Caco-2 (cell line): Measurements from ENCODE around the gene RFTN1. TPM values are rescaled to one million over a fixed set of nuclear protein-coding genes. Genes with fewer than 3 reads are reported as not detected.
A peak's percentile ranks its signal among the peaks of the same experiment; 100 is the strongest.

Experiments used
- BruUV-seq: library from RNA; stranded (reverse); fragments of 400-500 nt; replicated peaks from 2 replicates; lab custom pipeline; 2021; lab: Mats Ljungman, UMichigan
- CTCF ChIA-PET: fragments of 300-600 bp; sonication (Branson Sonifier 250); formaldehyde crosslinking; loops from one replicate; lab custom pipeline; 2022; ENCODE audit warnings: antibody characterized with exemption; lab: Charles Lee
- POLR2A ChIA-PET: fragments of 300-600 bp; sonication (Branson Sonifier 250); formaldehyde crosslinking; loops from one replicate; lab custom pipeline; 2022; ENCODE audit warnings: antibody characterized with exemption; lab: Charles Lee
- DNase-seq, 2 experiments: peaks; one replicate each; pipeline versions ENCODE4 v3.0.0 to v3.0.0-alpha.2; 2020 to 2022
- H3K27me3 ChIP-seq: replicated peaks from 2 replicates; pipeline ENCODE4 v1.6.0; 2011; ENCODE audit warnings: low read length; ENCODE audit not compliant: control insufficient read depth, insufficient read depth
- H3K36me3 ChIP-seq: 2 replicates; pipeline ENCODE4 v1.5.1; 2011; ENCODE audit warnings: low read length; ENCODE audit not compliant: control insufficient read depth, insufficient read depth
- H3K4me1 ChIP-seq: fragments of 250-450 bp; sonication (Bioruptor Pico); 2 replicates; pipeline ENCODE4 v1.5.1; 2020; ENCODE audit warnings: mild to moderate bottlenecking
- H3K4me3 ChIP-seq: 2 replicates; pipeline ENCODE4 v1.5.1; 2011; ENCODE audit warnings: low read depth, mild to moderate bottlenecking, control low read depth, low read length
- H3K9me3 ChIP-seq: fragments of 250-450 bp; sonication (Bioruptor Pico); 2 replicates; pipeline ENCODE4 v1.5.1; 2020; ENCODE audit warnings: mild to moderate bottlenecking, moderate library complexity
- H3K27ac Mint-ChIP-seq: one replicate; pipeline ENCODE4 v1.8.0; 2022; ENCODE audit warnings: mixed read lengths; ENCODE audit not compliant: unreplicated experiment
- H3K27me3 Mint-ChIP-seq: one replicate; pipeline ENCODE4 v1.8.0; 2022; ENCODE audit warnings: mixed read lengths; ENCODE audit not compliant: insufficient read depth, unreplicated experiment
- H3K36me3 Mint-ChIP-seq: one replicate; pipeline ENCODE4 v1.8.0; 2022; ENCODE audit warnings: mild to moderate bottlenecking, mixed read lengths; ENCODE audit not compliant: insufficient read depth, unreplicated experiment
- H3K4me1 Mint-ChIP-seq: one replicate; pipeline ENCODE4 v1.8.0; 2022; ENCODE audit warnings: low read depth, mixed read lengths; ENCODE audit not compliant: unreplicated experiment
- H3K4me3 Mint-ChIP-seq: one replicate; pipeline ENCODE4 v1.8.0; 2022; ENCODE audit warnings: mild to moderate bottlenecking, moderate library complexity, mixed read lengths; ENCODE audit not compliant: unreplicated experiment
- H3K9me3 Mint-ChIP-seq: one replicate; pipeline ENCODE4 v1.8.0; 2022; ENCODE audit warnings: mixed read lengths; ENCODE audit not compliant: unreplicated experiment
- CTCF ChIP-seq, 2 experiments: fragments of 200-600 bp in 1 of 2; IDR thresholded peaks; 1 replicate in 1 of 2; 2 replicates in 1 of 2; pipeline versions ENCODE4 v1.5.1 to v1.8.0; 2011 to 2022; ENCODE audit warnings: antibody characterized with exemption in 1 of 2, control low read depth in 1 of 2, inconsistent platforms in 1 of 2, low read depth in 1 of 2, low read length in 1 of 2, mild to moderate bottlenecking in 1 of 2, moderate library complexity in 1 of 2; ENCODE audit not compliant: insufficient read depth in 1 of 2, severe bottlenecking in 1 of 2, unreplicated experiment in 1 of 2
- intact Hi-C: fragments of 100-400 bp; cut with micrococcal nuclease; formaldehyde crosslinking; loops from one replicate; pipeline ENCODE4 v1.10.0; 2022; ENCODE audit not compliant: unreplicated experiment
- total RNA-seq: library from RNA; stranded (reverse); gene quantifications from 2 replicates; pipeline ENCODE4 v1.2.3, GENCODE V29; 2022

RFTN1 gene
- total RNA-seq, 1 experiment from 2014 or later: 10.2 TPM

- H3K4me1 Mint-ChIP-seq: peaks cover 20% of the 10 kb centered on the region
- no peaks in the 10 kb centered on the region for H3K36me3 ChIP-seq
- peak overlapping the region; percentile 96 for H3K27ac Mint-ChIP-seq
Measured at GRCh38 chr3:16481546-16481897, 32.0 kb downstream of the RFTN1 start.

GRCh38 chr3:16480861-16481545 lies 32.5 kb downstream of the RFTN1 start:
- Mint-ChIP-seq H3K9me3 (peaks cover 17% of the 10 kb centered on the region), H3K27me3 (no peaks in the 10 kb centered on the region), H3K4me3 (peak overlapping the region; percentile 62), H3K36me3 (peaks cover 6% of the 10 kb centered on the region), H3K27ac (peak overlapping the region; percentile 96), H3K4me1 (peaks cover 26% of the 10 kb centered on the region)
- H3K36me3 ChIP-seq: no peaks in the 10 kb centered on the region
- 0 out of 2 replicates have a peak, but pooled peaks cover 4% of the 10 kb centered on the region for H3K9me3 ChIP-seq
- H3K4me1 ChIP-seq: peaks cover 68% of the 10 kb centered on the region
- H3K27me3 ChIP-seq: no peaks in the 10 kb centered on the region
- TF ChIP-seq CTCF (IDR thresholded peaks at IDR 0.05; ENCODE audit: insufficient read depth in 1 of 2, low read depth in 1 of 2, low read length in 1 of 2, severe bottlenecking in 1 of 2, unreplicated experiment in 1 of 2): no peak
- CTCF ChIA-PET: interaction anchor here (1.4 kb wide), 1 partner anchor 31 kb away, joined by 3 read pairs; no protein-coding TSS in a partner anchor
- no peak overlapping the region for H3K4me3 ChIP-seq
- POLR2A ChIA-PET: interaction anchor here (1.2 kb wide), 1 partner anchor 27 kb away, joined by 4 read pairs; no protein-coding TSS in a partner anchor
- intact Hi-C loops: loop anchor here (1.0 to 2.0 kb wide), 2 partner anchors 110 to 148 kb away; no protein-coding TSS in a partner anchor
- peak; percentile 52 to 69 for DNase-seq
- BruUV-seq: no TSS peak

More at GRCh38 chr3:16481546-16481897, 32.0 kb downstream of the RFTN1 start:
- POLR2A ChIA-PET: no interaction called here
- Histone ChIP-seq H3K27me3 (no peaks in the 10 kb centered on the region), H3K4me3 (no peak overlapping the region), H3K4me1 (peaks cover 68% of the 10 kb centered on the region), H3K9me3 (no peaks in the 10 kb centered on the region)
- no peak for DNase-seq
- peak overlapping the region; percentile 62 for H3K4me3 Mint-ChIP-seq
- peaks cover under 1% of the 10 kb centered on the region for H3K36me3 Mint-ChIP-seq
- H3K27me3 Mint-ChIP-seq: no peaks in the 10 kb centered on the region
- no peak for TF ChIP-seq CTCF (IDR thresholded peaks at IDR 0.05; ENCODE audit: insufficient read depth in 1 of 2, low read depth in 1 of 2, low read length in 1 of 2, severe bottlenecking in 1 of 2, unreplicated experiment in 1 of 2)
- no TSS peak for BruUV-seq
- peaks cover 12% of the 10 kb centered on the region for H3K9me3 Mint-ChIP-seq
- intact Hi-C loops: loop anchor here (1.0 to 2.0 kb wide), 2 partner anchors 111 to 148 kb away; no protein-coding TSS in a partner anchor
- CTCF ChIA-PET: interaction anchor here (1.4 kb wide), 1 partner anchor 30 kb away, joined by 3 read pairs; no protein-coding TSS in a partner anchor

- Mint-ChIP-seq H3K27ac (no peak overlapping the region), H3K9me3 (peaks cover 19% of the 10 kb centered on the region), H3K27me3 (no peaks in the 10 kb centered on the region), H3K36me3 (peaks cover 8% of the 10 kb centered on the region), H3K4me1 (peaks cover 32% of the 10 kb centered on the region), H3K4me3 (no peak overlapping the region)
- CTCF ChIA-PET: no interaction called here
- peaks cover 70% of the 10 kb centered on the region for H3K4me1 ChIP-seq
- no peaks in the 10 kb centered on the region for H3K27me3 ChIP-seq
- intact Hi-C loops: no loop called here
- peak; percentile 37 to 65 for DNase-seq
- no peak overlapping the region for H3K4me3 ChIP-seq
- no peak for TF ChIP-seq CTCF (IDR thresholded peaks at IDR 0.05; ENCODE audit: insufficient read depth in 1 of 2, low read depth in 1 of 2, low read length in 1 of 2, severe bottlenecking in 1 of 2, unreplicated experiment in 1 of 2)
- H3K36me3 ChIP-seq: no peaks in the 10 kb centered on the region
- BruUV-seq: no TSS peak
- 0 out of 2 replicates have a peak, but pooled peaks cover 4% of the 10 kb centered on the region for H3K9me3 ChIP-seq
- POLR2A ChIA-PET: interaction anchor here (0.8 kb wide), 1 partner anchor 39 kb away, joined by 4 read pairs; no protein-coding TSS in a partner anchor
Measured at GRCh38 chr3:16478516-16478915, 35.0 kb downstream of the RFTN1 start.
